OCI-LY7 (cell line): Measurements from ENCODE around the gene PAQR5. TPM values are rescaled to one million over a fixed set of nuclear protein-coding genes. Genes with fewer than 3 reads are reported as not detected.

ENCODE experiments used
- BruUV-seq: library from RNA; stranded (reverse); fragments of 400-500 nt; replicated peaks from 2 replicates; lab custom pipeline; 2021; lab: Mats Ljungman, UMichigan
- CTCF ChIA-PET: fragments of 300-600 bp; sonication (Branson Sonifier 250); formaldehyde crosslinking; loops from one replicate; lab custom pipeline; 2022; ENCODE audit warnings: antibody characterized with exemption; ENCODE audit not compliant: unreplicated experiment; lab: Charles Lee
- POLR2A ChIA-PET: fragments of 300-600 bp; sonication (Branson Sonifier 250); formaldehyde crosslinking; loops from one replicate; lab custom pipeline; 2022; ENCODE audit warnings: antibody characterized with exemption; lab: Charles Lee
- DNase-seq: peaks from one replicate; pipeline ENCODE4 v3.0.0-alpha.2; 2015; ENCODE audit warnings: low spot score
- H2AFZ ChIP-seq: fragments of 200-600 bp; sonication (generic), shearing (Covaris generic); 2 replicates; pipeline ENCODE4 v1.6.1; 2014; ENCODE audit warnings: mild to moderate bottlenecking, antibody characterized with exemption, low read length, moderate library complexity
- H3K27ac ChIP-seq: fragments of 200-600 bp; sonication (generic); 2 replicates; pipeline ENCODE4 v1.5.1; 2014; ENCODE audit warnings: mixed run types, low read depth, mild to moderate bottlenecking, moderate library complexity, low read length, inconsistent platforms; ENCODE audit not compliant: poor library complexity, severe bottlenecking
- H3K36me3 ChIP-seq: fragments of 200-600 bp; sonication (generic); 2 replicates; pipeline ENCODE4 v1.6.1; 2014; ENCODE audit warnings: mild to moderate bottlenecking, antibody characterized with exemption, low read length, moderate library complexity, mixed read lengths; ENCODE audit not compliant: insufficient read depth
- H3K4me1 ChIP-seq: fragments of 200-600 bp; sonication (generic); 2 replicates; pipeline ENCODE4 v1.5.1; 2014; ENCODE audit warnings: mild to moderate bottlenecking, low read length; ENCODE audit not compliant: insufficient read depth, poor library complexity, severe bottlenecking
- H3K4me2 ChIP-seq: fragments of 200-600 bp; sonication (generic); 2 replicates; pipeline ENCODE4 v1.6.1; 2014; ENCODE audit warnings: mild to moderate bottlenecking, low read length
- H3K4me3 ChIP-seq: fragments of 200-600 bp; sonication (generic); 2 replicates; pipeline ENCODE4 v1.5.1; 2014; ENCODE audit warnings: mild to moderate bottlenecking, low read depth, low read length; ENCODE audit not compliant: poor library complexity, severe bottlenecking
- H3K79me2 ChIP-seq: fragments of 200-600 bp; sonication (generic); 2 replicates; pipeline ENCODE4 v1.6.1; 2016; ENCODE audit warnings: low read depth, mild to moderate bottlenecking, low read length, moderate library complexity, mixed read lengths; ENCODE audit not compliant: insufficient read depth
- H3K9me2 ChIP-seq: fragments of 200-600 bp; sonication (generic); 2 replicates; pipeline ENCODE4 v1.6.1; 2016; ENCODE audit warnings: mild to moderate bottlenecking, low read length, mixed read lengths; ENCODE audit not compliant: insufficient read depth
- H3K9me3 ChIP-seq: fragments of 200-600 bp; sonication (generic); 2 replicates; pipeline ENCODE4 v1.6.1; 2014; ENCODE audit warnings: mild to moderate bottlenecking, mixed run types, low read length, mixed read lengths
- H4K20me1 ChIP-seq: fragments of 200-600 bp; sonication (generic); 2 replicates; pipeline ENCODE4 v1.6.1; 2014; ENCODE audit warnings: mild to moderate bottlenecking, antibody characterized with exemption, low read length, moderate library complexity, mixed read lengths; ENCODE audit not compliant: insufficient read depth
- EZH2phosphoT487 ChIP-seq: fragments of 200-600 bp; sonication (generic); IDR thresholded peaks from 2 replicates; pipeline ENCODE4 v1.6.1; 2018; ENCODE audit warnings: low read depth, borderline replicate concordance, mild to moderate bottlenecking, mixed run types, antibody characterized with exemption, low read length, moderate library complexity, mixed read lengths
- intact Hi-C: fragments of 100-400 bp; cut with micrococcal nuclease; formaldehyde crosslinking; loops from one replicate; pipeline ENCODE4 v1.10.0; 2022; ENCODE audit not compliant: unreplicated experiment
- total RNA-seq, 2 experiments: library from RNA; depleted of rRNA in 1 of 2; stranded (reverse); fragments of >200 nt in 1 of 2; shearing (Covaris generic) in 1 of 2; gene quantifications; 2 replicates each; pipeline ENCODE4 v1.2.3, GENCODE V29; 2014 to 2022
- TF ChIP-seq, protein P1 (sequence below): fragments of 200-600 bp; sonication (generic); conservative IDR thresholded peaks from 2 replicates; pipeline ENCODE4 v1.5.1; 2014; ENCODE audit warnings: mild to moderate bottlenecking, antibody characterized with exemption, low read length, moderate library complexity, mixed read lengths

Gene PAQR5
- total RNA-seq, 2 experiments from 2014 or later = not detected

DNA sequence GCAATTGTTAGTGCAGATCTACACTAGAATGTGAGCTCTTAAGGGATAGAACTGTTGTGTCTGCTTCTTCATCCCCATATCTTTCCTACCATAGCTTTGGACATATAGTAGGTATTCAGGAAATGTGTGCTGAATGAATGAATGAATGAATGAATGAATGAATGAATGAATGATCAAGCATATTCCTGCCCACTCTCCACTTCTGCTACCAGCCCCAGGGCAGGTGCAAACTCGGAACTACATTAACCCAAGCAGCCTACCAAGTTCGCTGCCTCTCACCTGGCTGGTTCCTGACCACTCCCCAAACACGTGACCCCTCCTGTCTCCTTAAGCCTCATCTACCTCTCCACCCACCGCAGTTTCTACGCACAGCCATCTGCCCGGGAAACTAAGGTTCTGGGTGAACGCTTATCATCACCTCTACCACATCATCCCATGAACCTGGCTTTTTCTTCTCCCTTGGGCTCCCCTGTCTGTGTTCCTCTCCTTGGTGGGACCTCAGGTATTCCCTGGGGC, 26.8 kb downstream of the PAQR5 start:
- Histone ChIP-seq H3K36me3 (no peaks in the 10 kb centered on the region), H3K9me3 (no peaks in the 10 kb centered on the region), H3K79me2 (no peaks in the 10 kb centered on the region), H4K20me1 (no peaks in the 10 kb centered on the region), H3K27ac (no peak overlapping the region), H3K4me1 (no peaks in the 10 kb centered on the region), H3K4me3 (no peak overlapping the region), H3K4me2 (no peak overlapping the region), H2AFZ (no peak overlapping the region), H3K9me2 (no peaks in the 10 kb centered on the region)
- TF ChIP-seq EZH2phosphoT487 = no peak
- TF ChIP-seq, protein P1, sequence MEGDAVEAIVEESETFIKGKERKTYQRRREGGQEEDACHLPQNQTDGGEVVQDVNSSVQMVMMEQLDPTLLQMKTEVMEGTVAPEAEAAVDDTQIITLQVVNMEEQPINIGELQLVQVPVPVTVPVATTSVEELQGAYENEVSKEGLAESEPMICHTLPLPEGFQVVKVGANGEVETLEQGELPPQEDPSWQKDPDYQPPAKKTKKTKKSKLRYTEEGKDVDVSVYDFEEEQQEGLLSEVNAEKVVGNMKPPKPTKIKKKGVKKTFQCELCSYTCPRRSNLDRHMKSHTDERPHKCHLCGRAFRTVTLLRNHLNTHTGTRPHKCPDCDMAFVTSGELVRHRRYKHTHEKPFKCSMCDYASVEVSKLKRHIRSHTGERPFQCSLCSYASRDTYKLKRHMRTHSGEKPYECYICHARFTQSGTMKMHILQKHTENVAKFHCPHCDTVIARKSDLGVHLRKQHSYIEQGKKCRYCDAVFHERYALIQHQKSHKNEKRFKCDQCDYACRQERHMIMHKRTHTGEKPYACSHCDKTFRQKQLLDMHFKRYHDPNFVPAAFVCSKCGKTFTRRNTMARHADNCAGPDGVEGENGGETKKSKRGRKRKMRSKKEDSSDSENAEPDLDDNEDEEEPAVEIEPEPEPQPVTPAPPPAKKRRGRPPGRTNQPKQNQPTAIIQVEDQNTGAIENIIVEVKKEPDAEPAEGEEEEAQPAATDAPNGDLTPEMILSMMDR = no peak
- ChIA-PET CTCF (no interaction called here), POLR2A (interaction anchor here (0.6 kb wide), 1 partner anchor 1725 kb away, joined by 3 read pairs; no protein-coding TSS in a partner anchor)
- intact Hi-C loops = no loop called here
- DNase-seq = no peak
- BruUV-seq = no TSS peak

DNA sequence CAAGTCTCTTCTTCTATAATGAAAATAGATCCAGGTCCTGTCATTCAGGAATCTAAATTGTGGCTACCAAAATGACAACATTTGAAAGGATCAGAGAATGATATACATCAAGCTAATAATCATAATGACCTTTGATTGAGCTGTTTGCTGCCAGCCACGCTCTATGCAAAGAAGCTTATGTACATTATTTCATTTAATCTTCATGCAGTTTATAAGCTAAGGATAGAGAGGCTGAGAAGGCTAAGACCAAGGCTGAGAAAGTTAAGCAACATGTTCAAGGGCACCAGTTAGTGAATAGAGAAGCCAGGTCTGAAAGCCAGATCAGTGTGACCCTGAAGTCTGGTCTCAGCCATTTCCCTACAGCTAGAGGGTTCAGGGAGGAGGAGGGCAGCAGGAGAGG, 29.4 kb downstream of the PAQR5 start:
- no peaks in the 10 kb centered on the region for H3K9me2 ChIP-seq
- H3K4me1 ChIP-seq = no peaks in the 10 kb centered on the region
- H3K9me3 ChIP-seq = no peaks in the 10 kb centered on the region
- H3K27ac ChIP-seq = no peak overlapping the region
- H3K36me3 ChIP-seq = no peaks in the 10 kb centered on the region
- H3K4me3 ChIP-seq = no peak overlapping the region
- no peaks in the 10 kb centered on the region for H4K20me1 ChIP-seq
- H3K79me2 ChIP-seq = no peaks in the 10 kb centered on the region
- no peak overlapping the region for H2AFZ ChIP-seq
- BruUV-seq = no TSS peak
- ChIA-PET CTCF (no interaction called here), POLR2A (interaction anchor here (0.6 kb wide), 1 partner anchor 23 kb away, joined by 3 read pairs; no protein-coding TSS in a partner anchor)
- DNase-seq = no peak
- intact Hi-C loops = no loop called here
- TF ChIP-seq, protein P1 = no peak
- TF ChIP-seq EZH2phosphoT487 = no peak
- no peak overlapping the region for H3K4me2 ChIP-seq

DNA sequence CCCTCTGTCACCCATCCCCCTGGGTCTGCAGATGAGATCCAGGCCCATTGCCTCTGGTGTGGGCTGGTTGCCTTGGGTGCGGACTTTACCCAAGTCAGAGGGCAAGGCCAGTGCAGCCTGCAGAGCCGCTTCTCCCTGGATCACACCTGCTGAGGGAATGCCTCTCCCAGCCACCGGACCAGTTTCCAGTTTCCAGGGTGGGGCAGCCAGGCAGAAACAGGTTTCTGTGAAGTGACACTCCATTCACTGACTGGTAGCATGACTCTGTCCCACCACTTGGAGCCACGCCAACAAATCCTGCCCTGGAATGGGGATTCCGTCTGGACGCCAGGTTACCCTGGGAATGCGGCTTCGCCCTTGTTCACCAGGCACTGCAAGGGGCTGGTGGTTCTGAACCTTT, 30.0 kb downstream of the PAQR5 start:
- intact Hi-C loops = no loop called here
- H3K9me3 ChIP-seq = no peaks in the 10 kb centered on the region
- H4K20me1 ChIP-seq = no peaks in the 10 kb centered on the region
- ChIA-PET CTCF (no interaction called here), POLR2A (no interaction called here)
- H3K27ac ChIP-seq = no peak overlapping the region
- no peak for DNase-seq
- H2AFZ ChIP-seq = no peak overlapping the region
- no TSS peak for BruUV-seq
- H3K4me2 ChIP-seq = no peak overlapping the region
- no peaks in the 10 kb centered on the region for H3K4me1 ChIP-seq
- no peaks in the 10 kb centered on the region for H3K9me2 ChIP-seq
- H3K4me3 ChIP-seq = no peak overlapping the region
- H3K36me3 ChIP-seq = no peaks in the 10 kb centered on the region
- no peaks in the 10 kb centered on the region for H3K79me2 ChIP-seq
- TF ChIP-seq, protein P1 = no peak
- no peak for TF ChIP-seq EZH2phosphoT487
